ENCODE data around the gene KLHL17. TPM values are rescaled to one million over a fixed set of nuclear protein-coding genes. Genes with fewer than 3 reads are reported as not detected.

Gene KLHL17
- total RNA-seq, 1 experiment from 2014 or later, result 41.4 TPM

DNA sequence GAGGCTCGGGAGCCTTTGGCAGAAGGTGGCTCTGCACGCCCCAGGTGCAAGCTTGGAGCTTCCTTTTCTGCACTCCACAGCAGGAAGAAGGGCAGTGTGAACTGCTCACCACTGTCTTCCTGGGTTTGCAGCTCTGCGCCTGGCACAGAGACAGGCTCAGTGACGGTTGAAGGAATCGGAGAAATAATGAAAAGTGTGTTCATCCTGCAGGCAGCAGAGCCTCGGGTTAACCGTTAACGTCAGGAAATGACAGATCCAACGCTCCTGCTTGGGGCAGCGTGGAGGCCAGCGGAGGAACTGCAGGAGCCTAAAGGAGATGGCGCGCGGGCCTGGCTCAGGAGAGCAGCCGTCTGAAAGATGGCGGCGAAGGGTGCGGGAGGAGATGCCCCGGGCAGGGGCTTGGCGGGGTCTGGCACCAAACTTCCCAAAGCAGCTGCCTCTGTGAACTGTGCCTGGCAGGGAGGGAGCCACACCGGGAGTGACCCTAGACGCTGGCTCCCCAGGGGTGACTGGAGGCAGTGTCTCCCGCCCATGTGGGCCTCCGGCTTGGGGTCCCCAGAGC is 47.6 kb upstream of the KLHL17 start:
- Mint-ChIP-seq H3K27ac (no peak overlapping the region), H3K4me1 (peaks cover 6 to 14% of the 10 kb centered on the region in 2 experiments; a peak in 3 of 4 replicates), H3K27me3 (ENCODE audit: low read depth) (peaks cover 77% of the 10 kb centered on the region), H3K4me3 (no peak overlapping the region; a peak in 1 of 5 replicates), H3K9me3 (peaks cover 2 to 3% of the 10 kb centered on the region in 2 experiments; a peak in 2 of 5 replicates), H3K36me3 (ENCODE audit: insufficient read depth in 1 of 3, low read depth in 3 of 3) (peaks cover 0 to 4% (median 4%) of the 10 kb centered on the region in 3 experiments; a peak in 3 of 7 replicates)
- DNase-seq, result peak; percentile 68
- Histone ChIP-seq H4K20me1 (ENCODE audit: control insufficient read depth, insufficient read depth, insufficient read length) (no peaks in the 10 kb centered on the region), H3K9ac (ENCODE audit: extremely low read depth, insufficient read length, low read length) (no peak overlapping the region), H3T11ph (ENCODE audit: low read length) (no peak overlapping the region), H4K91ac (ENCODE audit: insufficient read length, low read depth, low read length) (no peak overlapping the region), H3K4ac (ENCODE audit: low read depth, low read length) (no peak overlapping the region), H3K18ac (ENCODE audit: insufficient read length, low read depth, low read length) (no peak overlapping the region), H2BK15ac (ENCODE audit: low read depth, low read length) (no peak overlapping the region), H3K23ac (ENCODE audit: insufficient read length, low read depth, low read length) (no peak overlapping the region), H3K79me1 (ENCODE audit: insufficient read depth, low read depth, low read length, poor library complexity, severe bottlenecking) (no peaks in the 10 kb centered on the region), H3K27me3 (ENCODE audit: insufficient read depth, low read length) (no peaks in the 10 kb centered on the region; the same call in 1 of the 2 replicates), H2BK20ac (ENCODE audit: low read depth, low read length, poor library complexity, severe bottlenecking) (no peak overlapping the region), H3K79me2 (ENCODE audit: insufficient read depth, low read length) (no peaks in the 10 kb centered on the region), H3K14ac (ENCODE audit: insufficient read depth, low read length) (no peak overlapping the region), H3K4me1 (ENCODE audit: insufficient read depth, low read length) (no peaks in the 10 kb centered on the region), H2BK5ac (ENCODE audit: insufficient read length, low read length) (no peak overlapping the region), H3K9me3 (ENCODE audit: control insufficient read depth, low read depth, low read length) (no peaks in the 10 kb centered on the region), H3K56ac (ENCODE audit: insufficient read length, low read depth, low read length) (no peak overlapping the region), H2AK5ac (ENCODE audit: insufficient read length, low read length) (no peak overlapping the region), H2AFZ (ENCODE audit: low read length) (no peak overlapping the region), H3K4me2 (ENCODE audit: insufficient read depth, insufficient read length, low read length) (no peak overlapping the region), H2BK12ac (ENCODE audit: insufficient read length, low read depth, low read length) (no peak overlapping the region), H3K27ac (ENCODE audit: insufficient read length, low read depth, low read length) (no peak overlapping the region), H4K5ac (ENCODE audit: insufficient read length, low read depth, low read length) (no peak overlapping the region), H3K23me2 (ENCODE audit: insufficient read length, low read depth, low read length, poor library complexity, severe bottlenecking) (no peaks in the 10 kb centered on the region), H4K8ac (replicated peaks; ENCODE audit: insufficient read length, low read depth, low read length) (no peak overlapping the region), H2BK120ac (ENCODE audit: low read depth, low read length, poor library complexity, severe bottlenecking) (no peak overlapping the region)
- TF ChIP-seq, protein P1, sequence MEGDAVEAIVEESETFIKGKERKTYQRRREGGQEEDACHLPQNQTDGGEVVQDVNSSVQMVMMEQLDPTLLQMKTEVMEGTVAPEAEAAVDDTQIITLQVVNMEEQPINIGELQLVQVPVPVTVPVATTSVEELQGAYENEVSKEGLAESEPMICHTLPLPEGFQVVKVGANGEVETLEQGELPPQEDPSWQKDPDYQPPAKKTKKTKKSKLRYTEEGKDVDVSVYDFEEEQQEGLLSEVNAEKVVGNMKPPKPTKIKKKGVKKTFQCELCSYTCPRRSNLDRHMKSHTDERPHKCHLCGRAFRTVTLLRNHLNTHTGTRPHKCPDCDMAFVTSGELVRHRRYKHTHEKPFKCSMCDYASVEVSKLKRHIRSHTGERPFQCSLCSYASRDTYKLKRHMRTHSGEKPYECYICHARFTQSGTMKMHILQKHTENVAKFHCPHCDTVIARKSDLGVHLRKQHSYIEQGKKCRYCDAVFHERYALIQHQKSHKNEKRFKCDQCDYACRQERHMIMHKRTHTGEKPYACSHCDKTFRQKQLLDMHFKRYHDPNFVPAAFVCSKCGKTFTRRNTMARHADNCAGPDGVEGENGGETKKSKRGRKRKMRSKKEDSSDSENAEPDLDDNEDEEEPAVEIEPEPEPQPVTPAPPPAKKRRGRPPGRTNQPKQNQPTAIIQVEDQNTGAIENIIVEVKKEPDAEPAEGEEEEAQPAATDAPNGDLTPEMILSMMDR (conservative IDR thresholded peaks at IDR 0.05), result peak; percentile 61
- WGBS (ENCODE audit: extremely low coverage, insufficient read length, low lambda C conversion rate), result no CpG with 5 or more reads among the region's 24 CpGs

Data from H9 (cell line).